ENCODE results near the gene DAND5. TPM values are rescaled to one million over a fixed set of nuclear protein-coding genes. Genes with fewer than 3 reads are reported as not detected.

DAND5 gene
- total and polyA plus RNA-seq, 4 experiments from 2014 or later: not detected

GRCh38 chr19:13005861-13006370 is 36.5 kb downstream of the DAND5 start:
- H3K27me3 ChIP-seq (ENCODE audit: insufficient read depth, low read length): peaks cover 5% of the 10 kb centered on the region
- H3K27ac ChIP-seq (ENCODE audit: low read depth, low read length): no peak overlapping the region
- H3K9me3 ChIP-seq (ENCODE audit: control insufficient read depth in 1 of 2, low read length in 2 of 2): no peaks in the 10 kb centered on the region
- POLR2A ChIA-PET (ENCODE audit: partially characterized antibody): no interaction called here
- intact Hi-C loops (cut with micrococcal nuclease): no loop called here
- no peak for DNase-seq
- H3K4me3 ChIP-seq (ENCODE audit: low read length in 2 of 2): no peak overlapping the region
- H3K36me3 Mint-ChIP-seq: peaks cover 0 to 3% of the 10 kb centered on the region in 2 donors
- H3K4me3 Mint-ChIP-seq: no peak overlapping the region
- H3K36me3 ChIP-seq (ENCODE audit: insufficient read depth, low read length): no peaks in the 10 kb centered on the region
- H3K4me1 ChIP-seq (ENCODE audit: insufficient read depth, low read length): no peaks in the 10 kb centered on the region
- no peak overlapping the region for H3K27ac Mint-ChIP-seq
- CTCF ChIA-PET (ENCODE audit: partially characterized antibody): interaction anchor here (1.1 to 1.9 kb wide), 2 partner anchors 29 to 56 kb away, joined by 3 to 8 read pairs; no protein-coding TSS in a partner anchor
- H3K9me3 Mint-ChIP-seq: peaks cover 0 to 5% (median 0%) of the 10 kb centered on the region in 8 donors
- H3K4me1 Mint-ChIP-seq: no peaks in the 10 kb centered on the region
- peaks cover 17 to 20% of the 10 kb centered on the region in 2 donors for H3K27me3 Mint-ChIP-seq

- peaks cover 0 to 3% (median 1%) of the 10 kb centered on the region in 4 donors for H3K4me1 Mint-ChIP-seq
- Histone ChIP-seq H3K9me3 (ENCODE audit: control insufficient read depth in 1 of 2, low read length in 2 of 2) (no peaks in the 10 kb centered on the region), H3K27me3 (ENCODE audit: insufficient read depth, low read length) (peaks cover 12% of the 10 kb centered on the region), H3K27ac (ENCODE audit: low read depth, low read length) (no peak overlapping the region), H3K4me1 (ENCODE audit: insufficient read depth, low read length) (no peaks in the 10 kb centered on the region), H3K4me3 (ENCODE audit: low read length in 2 of 2) (no peak overlapping the region), H3K36me3 (ENCODE audit: insufficient read depth, low read length) (no peaks in the 10 kb centered on the region)
- H3K4me3 Mint-ChIP-seq: no peak overlapping the region
- POLR2A ChIA-PET (ENCODE audit: partially characterized antibody): no interaction called here
- no peak overlapping the region for H3K27ac Mint-ChIP-seq
- no peak for DNase-seq
- peaks cover 17 to 26% of the 10 kb centered on the region in 2 donors for H3K27me3 Mint-ChIP-seq
- CTCF ChIA-PET (ENCODE audit: partially characterized antibody): interaction anchor here (1.9 kb wide), 1 partner anchor 55 kb away, joined by 8 read pairs; no protein-coding TSS in a partner anchor
- H3K9me3 Mint-ChIP-seq: peaks cover 0 to 3% (median 0%) of the 10 kb centered on the region in 8 donors
- intact Hi-C loops (cut with micrococcal nuclease): no loop called here
- peaks cover 0 to 3% of the 10 kb centered on the region in 2 donors for H3K36me3 Mint-ChIP-seq
Observed at GRCh38 chr19:13006431-13007281, 37.3 kb downstream of the DAND5 start.

- H3K9me3 ChIP-seq (ENCODE audit: control insufficient read depth in 1 of 2, low read length in 2 of 2): no peaks in the 10 kb centered on the region
- DNase-seq: no peak
- Mint-ChIP-seq H3K27ac (no peak overlapping the region), H3K36me3 (peaks cover 0 to 3% of the 10 kb centered on the region in 2 donors), H3K4me3 (no peak overlapping the region), H3K27me3 (peaks cover 20 to 28% of the 10 kb centered on the region in 2 donors), H3K9me3 (peaks cover 0 to 3% (median 0%) of the 10 kb centered on the region in 8 donors), H3K4me1 (peaks cover 0 to 6% (median 3%) of the 10 kb centered on the region in 4 donors)
- POLR2A ChIA-PET (ENCODE audit: partially characterized antibody): no interaction called here
- peaks cover 2% of the 10 kb centered on the region for H3K4me1 ChIP-seq (ENCODE audit: insufficient read depth, low read length)
- intact Hi-C loops (cut with micrococcal nuclease): no loop called here
- H3K27me3 ChIP-seq (ENCODE audit: insufficient read depth, low read length): peaks cover 19% of the 10 kb centered on the region
- H3K36me3 ChIP-seq (ENCODE audit: insufficient read depth, low read length): no peaks in the 10 kb centered on the region
- H3K27ac ChIP-seq (ENCODE audit: low read depth, low read length): no peak overlapping the region
- H3K4me3 ChIP-seq (ENCODE audit: low read length in 2 of 2): no peak overlapping the region
- CTCF ChIA-PET (ENCODE audit: partially characterized antibody): interaction anchor here (1.9 kb wide), 1 partner anchor 54 kb away, joined by 8 read pairs; no protein-coding TSS in a partner anchor
Observed at GRCh38 chr19:13007292-13008045, 38.1 kb downstream of the DAND5 start.

GRCh38 chr19:13008926-13009787 is 39.8 kb downstream of the DAND5 start:
- Histone ChIP-seq H3K27me3 (ENCODE audit: insufficient read depth, low read length) (peaks cover 36% of the 10 kb centered on the region), H3K36me3 (ENCODE audit: insufficient read depth, low read length) (no peaks in the 10 kb centered on the region), H3K9me3 (ENCODE audit: control insufficient read depth in 1 of 2, low read length in 2 of 2) (no peaks in the 10 kb centered on the region), H3K27ac (ENCODE audit: low read depth, low read length) (no peak overlapping the region), H3K4me3 (ENCODE audit: low read length in 2 of 2) (no peak overlapping the region), H3K4me1 (ENCODE audit: insufficient read depth, low read length) (peaks cover 19% of the 10 kb centered on the region)
- no peak for DNase-seq
- Mint-ChIP-seq H3K27me3 (peaks cover 31 to 42% of the 10 kb centered on the region in 2 donors), H3K4me3 (no peak overlapping the region), H3K27ac (no peak overlapping the region), H3K4me1 (peaks cover 8 to 23% (median 17%) of the 10 kb centered on the region in 4 donors), H3K9me3 (peaks cover 0 to 8% (median 0%) of the 10 kb centered on the region in 8 donors), H3K36me3 (peaks cover 0 to 3% of the 10 kb centered on the region in 2 donors)
- ChIA-PET CTCF (ENCODE audit: partially characterized antibody) (no interaction called here), POLR2A (ENCODE audit: partially characterized antibody) (no interaction called here)
- intact Hi-C loops (cut with micrococcal nuclease): no loop called here

- Histone ChIP-seq H3K9me3 (ENCODE audit: control insufficient read depth in 1 of 2, low read length in 2 of 2) (no peaks in the 10 kb centered on the region), H3K36me3 (ENCODE audit: insufficient read depth, low read length) (no peaks in the 10 kb centered on the region), H3K27me3 (ENCODE audit: insufficient read depth, low read length) (peaks cover 42% of the 10 kb centered on the region), H3K4me1 (ENCODE audit: insufficient read depth, low read length) (peaks cover 26% of the 10 kb centered on the region), H3K4me3 (ENCODE audit: low read length in 2 of 2) (no peak overlapping the region), H3K27ac (ENCODE audit: low read depth, low read length) (no peak overlapping the region)
- Mint-ChIP-seq H3K36me3 (peaks cover 0 to 3% of the 10 kb centered on the region in 2 donors), H3K4me1 (peaks cover 8 to 30% (median 21%) of the 10 kb centered on the region in 4 donors), H3K9me3 (peaks cover 0 to 8% (median 0%) of the 10 kb centered on the region in 8 donors), H3K27ac (no peak overlapping the region), H3K4me3 (no peak overlapping the region), H3K27me3 (peaks cover 39 to 47% of the 10 kb centered on the region in 2 donors)
- DNase-seq: no peak
- ChIA-PET POLR2A (ENCODE audit: partially characterized antibody) (no interaction called here), CTCF (ENCODE audit: partially characterized antibody) (no interaction called here)
- intact Hi-C loops (cut with micrococcal nuclease): no loop called here
Observed at GRCh38 chr19:13010038-13010991, 40.9 kb downstream of the DAND5 start.

GRCh38 chr19:13010992-13011652 is 41.7 kb downstream of the DAND5 start:
- H3K9me3 ChIP-seq (ENCODE audit: control insufficient read depth in 1 of 2, low read length in 2 of 2): no peaks in the 10 kb centered on the region
- no peak overlapping the region for H3K4me3 ChIP-seq (ENCODE audit: low read length in 2 of 2)
- POLR2A ChIA-PET (ENCODE audit: partially characterized antibody): no interaction called here
- H3K4me1 ChIP-seq (ENCODE audit: insufficient read depth, low read length): peaks cover 26% of the 10 kb centered on the region
- Mint-ChIP-seq H3K4me3 (peak overlapping the region in 2 of 8 donors; percentile 13 to 25), H3K9me3 (peaks cover 0 to 8% (median 0%) of the 10 kb centered on the region in 8 donors), H3K27ac (peak overlapping the region in 1 of 7 donors; percentile 53), H3K36me3 (peaks cover 0 to 3% of the 10 kb centered on the region in 2 donors), H3K4me1 (peaks cover 8 to 34% (median 21%) of the 10 kb centered on the region in 4 donors), H3K27me3 (peaks cover 45 to 53% of the 10 kb centered on the region in 2 donors)
- DNase-seq: no peak
- H3K27me3 ChIP-seq (ENCODE audit: insufficient read depth, low read length): peaks cover 42% of the 10 kb centered on the region
- intact Hi-C loops (cut with micrococcal nuclease): no loop called here
- CTCF ChIA-PET (ENCODE audit: partially characterized antibody): no interaction called here
- no peaks in the 10 kb centered on the region for H3K36me3 ChIP-seq (ENCODE audit: insufficient read depth, low read length)
- no peak overlapping the region for H3K27ac ChIP-seq (ENCODE audit: low read depth, low read length)

All from CD4-positive, alpha-beta memory T cell (primary cell).